Activated CD8-positive, alpha-beta T cell treated with anti-CD3 and anti-CD28 coated beads for 36 hours (primary cell): ENCODE measurements around the gene STARD7. TPM values are rescaled to one million over a fixed set of nuclear protein-coding genes. Genes with fewer than 3 reads are reported as not detected.

ENCODE experiments used
- ATAC-seq: fragments of 200-7000 bp; cut with Tn5 transposase; one replicate; pipeline ENCODE4 v1.10.0; 2021; ENCODE audit warnings: mild to moderate bottlenecking, moderate library complexity
- CTCF ChIA-PET: fragments of 350-600 bp; sonication (Branson Sonifier 250); formaldehyde crosslinking; loops from one replicate; lab custom pipeline; 2021; ENCODE audit warnings: antibody characterized with exemption; lab: Charles Lee
- POLR2A ChIA-PET: fragments of 350-600 bp; sonication (Branson Sonifier 250); formaldehyde crosslinking; loops from one replicate; lab custom pipeline; 2021; ENCODE audit warnings: antibody characterized with exemption; lab: Charles Lee
- DNase-seq: peaks from one replicate; pipeline ENCODE4 v3.0.0-alpha.2; 2020
- H3K27ac Mint-ChIP-seq: one replicate; pipeline ENCODE4 v1.8.0; 2021; ENCODE audit warnings: mild to moderate bottlenecking, mixed read lengths
- H3K27me3 Mint-ChIP-seq: one replicate; pipeline ENCODE4 v1.8.0; 2021; ENCODE audit warnings: mixed read lengths
- H3K36me3 Mint-ChIP-seq: one replicate; pipeline ENCODE4 v1.8.0; 2021; ENCODE audit warnings: low read depth, mixed read lengths
- H3K4me1 Mint-ChIP-seq: one replicate; pipeline ENCODE4 v1.8.0; 2021; ENCODE audit warnings: low read depth, mixed read lengths
- H3K4me3 Mint-ChIP-seq: one replicate; pipeline ENCODE4 v1.8.0; 2021; ENCODE audit warnings: mild to moderate bottlenecking, moderate library complexity, mixed read lengths
- H3K9me3 Mint-ChIP-seq: one replicate; pipeline ENCODE4 v1.8.0; 2021; ENCODE audit warnings: mixed read lengths
- CTCF ChIP-seq: fragments of 200-600 bp; IDR thresholded peaks from one replicate; pipeline ENCODE4 v1.8.0; 2022; ENCODE audit warnings: antibody characterized with exemption, mild to moderate bottlenecking
- intact Hi-C: fragments of 100-400 bp; cut with micrococcal nuclease; formaldehyde crosslinking; loops from one replicate; pipeline ENCODE4 v1.10.0; 2022
- total RNA-seq, 2 experiments: library from RNA; stranded (reverse); gene quantifications; one replicate each; pipeline ENCODE4 v1.2.3, GENCODE V29; 2021

Gene STARD7
- total RNA-seq, 2 experiments from 2014 or later = 145 to 149 TPM

DNA sequence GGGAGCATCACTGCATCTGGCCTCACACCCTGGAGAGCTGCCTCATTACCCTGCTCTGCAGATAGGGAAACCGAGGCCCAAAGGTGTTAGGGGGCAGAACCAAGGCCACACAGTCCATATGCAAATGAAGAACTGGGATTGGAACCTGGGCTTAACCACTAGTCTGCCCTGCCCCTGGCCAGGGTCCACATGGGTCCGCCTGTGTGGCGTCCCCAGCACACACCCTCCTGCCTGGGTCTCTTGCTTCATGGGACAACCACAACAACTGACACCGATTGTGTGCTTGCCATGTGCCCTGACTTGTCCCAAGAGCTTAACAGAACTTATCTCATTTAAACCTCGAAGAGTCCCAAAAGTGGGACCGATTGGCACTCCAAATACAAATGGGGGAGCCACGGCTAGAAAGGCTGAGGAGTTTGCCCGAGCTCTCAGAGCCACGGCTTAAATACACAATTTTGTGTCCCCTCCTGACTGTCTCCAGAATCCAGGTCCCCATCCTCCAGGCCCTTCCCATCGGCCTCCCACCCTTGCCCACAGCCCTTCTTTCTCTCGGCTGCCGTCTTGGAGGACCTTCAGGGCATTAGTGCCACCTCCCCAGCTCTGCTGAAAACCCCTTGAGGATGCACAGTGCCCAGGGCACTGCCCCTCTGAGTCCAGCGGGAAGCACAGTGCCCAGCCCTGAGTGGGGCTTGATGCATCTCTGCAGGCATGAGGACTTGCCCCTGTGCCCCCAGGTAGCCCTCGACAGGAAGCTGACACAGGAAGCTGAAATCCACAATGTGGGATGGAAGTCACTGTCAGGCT is 57.6 kb downstream of the STARD7 start:
- Mint-ChIP-seq H3K36me3 (no peaks in the 10 kb centered on the region), H3K4me3 (no peak overlapping the region), H3K27ac (peak overlapping the region; percentile 48), H3K27me3 (no peaks in the 10 kb centered on the region), H3K4me1 (peaks cover 91% of the 10 kb centered on the region), H3K9me3 (no peaks in the 10 kb centered on the region)
- intact Hi-C loops = no loop called here
- TF ChIP-seq CTCF = no peak
- DNase-seq = no peak
- ChIA-PET CTCF (interaction anchor here (1.2 to 3.9 kb wide), 6 partner anchors 9 to 23 kb away, joined by 3 to 24 read pairs (median 4); partner anchors contain the start of gene ASTL), POLR2A (interaction anchor here (1.0 to 22.2 kb wide), 5 partner anchors 8 to 160 kb away, joined by 3 to 690 read pairs (median 11); partner anchors contain the start of genes ANKRD36C, ASTL, DUSP2 and STARD7)
- no peak for ATAC-seq

DNA sequence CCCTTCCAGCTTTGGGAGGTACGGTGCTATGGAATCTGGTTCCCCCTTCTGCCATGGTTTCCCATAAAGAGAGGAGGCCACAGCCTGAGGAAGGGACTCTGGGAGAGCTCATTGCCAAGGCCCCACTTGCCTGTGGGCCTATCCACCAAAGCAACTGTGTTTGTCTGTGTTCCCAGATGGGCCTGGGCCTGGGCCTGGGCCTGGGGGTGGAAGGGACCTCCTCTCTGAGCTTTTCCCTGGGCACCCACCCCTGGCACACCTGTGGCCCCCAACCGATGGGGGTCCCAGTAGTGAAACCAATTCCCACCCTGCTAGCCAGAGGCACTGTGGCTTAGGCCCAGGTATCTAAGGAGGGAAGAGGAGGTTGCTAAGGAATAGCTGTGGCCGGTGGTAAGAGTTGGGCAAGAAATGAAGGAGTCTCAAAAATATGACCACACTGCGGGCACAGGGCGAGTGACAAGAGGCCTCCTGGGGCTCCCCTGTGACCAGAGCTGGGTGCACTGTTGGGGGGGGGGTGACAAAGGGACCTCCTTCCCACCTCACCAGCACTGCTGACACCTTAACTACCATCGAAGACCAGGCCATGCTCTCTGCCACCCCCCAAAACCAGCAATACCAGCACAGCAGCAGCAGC is 58.5 kb downstream of the STARD7 start:
- ChIA-PET POLR2A (interaction anchor here (1.0 to 22.2 kb wide), 6 partner anchors 8 to 159 kb away, joined by 3 to 690 read pairs (median 10); partner anchors contain the start of genes ANKRD36C, ASTL, DUSP2 and STARD7), CTCF (interaction anchor here (0.6 to 3.9 kb wide), 4 partner anchors 8 to 24 kb away, joined by 3 to 24 read pairs (median 4); no protein-coding TSS in a partner anchor)
- H3K4me1 Mint-ChIP-seq = peaks cover 82% of the 10 kb centered on the region
- DNase-seq (no peak), ATAC-seq (no peak)
- H3K27me3 Mint-ChIP-seq = no peaks in the 10 kb centered on the region
- no peak for TF ChIP-seq CTCF
- no peak overlapping the region for H3K4me3 Mint-ChIP-seq
- intact Hi-C loops = no loop called here
- no peaks in the 10 kb centered on the region for H3K9me3 Mint-ChIP-seq
- H3K27ac Mint-ChIP-seq = peak overlapping the region; percentile 30
- no peaks in the 10 kb centered on the region for H3K36me3 Mint-ChIP-seq

DNA sequence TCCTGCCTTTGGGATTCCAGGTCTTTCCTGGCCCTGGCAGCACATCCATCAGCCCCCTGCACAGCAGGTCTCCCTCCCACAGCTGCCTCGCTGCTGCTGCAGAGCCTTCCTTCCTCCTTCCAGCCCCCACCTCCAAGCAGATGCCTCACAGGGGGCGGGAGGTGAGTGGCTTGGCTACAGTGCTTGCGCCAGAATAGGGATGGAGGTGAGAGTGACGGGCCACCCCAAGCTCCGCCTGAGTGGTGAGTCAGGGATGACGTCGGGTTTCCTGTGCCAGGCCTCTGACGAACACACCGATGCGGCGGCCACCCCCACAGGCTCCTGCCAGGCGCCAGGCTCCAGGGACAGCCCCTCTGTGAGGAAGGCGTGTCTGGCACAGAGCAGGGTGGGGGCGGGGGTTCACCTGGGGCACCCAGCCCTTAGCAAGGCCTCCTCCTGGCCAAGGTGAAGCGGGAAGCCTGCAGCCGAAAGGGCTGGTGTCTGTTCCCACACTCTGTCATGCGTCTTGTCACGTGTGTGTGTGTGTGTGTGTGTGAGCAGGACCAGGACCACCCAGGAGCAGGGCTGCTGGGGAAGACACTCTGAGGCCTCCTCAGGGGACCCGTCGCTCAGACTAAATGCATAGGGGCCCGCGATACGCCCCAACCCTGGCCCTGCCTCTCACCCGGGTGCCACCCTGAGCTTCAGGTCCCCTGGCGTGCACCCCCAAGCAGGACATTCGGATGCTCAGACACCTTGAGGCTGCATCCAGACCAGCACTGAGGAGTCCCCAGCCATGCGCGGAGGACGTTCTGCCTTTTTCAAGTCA is 60.0 kb downstream of the STARD7 start:
- peaks cover 11% of the 10 kb centered on the region for H3K36me3 Mint-ChIP-seq
- peak overlapping the region; percentile 98 for H3K4me3 Mint-ChIP-seq
- TF ChIP-seq CTCF = no peak
- H3K4me1 Mint-ChIP-seq = peaks cover 67% of the 10 kb centered on the region
- ATAC-seq (peak; percentile 64), DNase-seq (peak; percentile 100)
- intact Hi-C loops = loop anchor here (10.0 kb wide), 2 partner anchors 176 to 386 kb away; partner anchors contain the start of genes ARID5A and ITPRIPL1
- ChIA-PET CTCF (interaction anchor here (0.6 to 14.1 kb wide), 7 partner anchors 9 to 126 kb away, joined by 3 to 540 read pairs (median 4); no protein-coding TSS in a partner anchor), POLR2A (interaction anchor here (14.8 kb wide), 1 partner anchor 12 kb away, joined by 690 read pairs; no protein-coding TSS in a partner anchor)
- no peaks in the 10 kb centered on the region for H3K9me3 Mint-ChIP-seq
- H3K27me3 Mint-ChIP-seq = no peaks in the 10 kb centered on the region
- H3K27ac Mint-ChIP-seq = peak overlapping the region; percentile 98

DNA sequence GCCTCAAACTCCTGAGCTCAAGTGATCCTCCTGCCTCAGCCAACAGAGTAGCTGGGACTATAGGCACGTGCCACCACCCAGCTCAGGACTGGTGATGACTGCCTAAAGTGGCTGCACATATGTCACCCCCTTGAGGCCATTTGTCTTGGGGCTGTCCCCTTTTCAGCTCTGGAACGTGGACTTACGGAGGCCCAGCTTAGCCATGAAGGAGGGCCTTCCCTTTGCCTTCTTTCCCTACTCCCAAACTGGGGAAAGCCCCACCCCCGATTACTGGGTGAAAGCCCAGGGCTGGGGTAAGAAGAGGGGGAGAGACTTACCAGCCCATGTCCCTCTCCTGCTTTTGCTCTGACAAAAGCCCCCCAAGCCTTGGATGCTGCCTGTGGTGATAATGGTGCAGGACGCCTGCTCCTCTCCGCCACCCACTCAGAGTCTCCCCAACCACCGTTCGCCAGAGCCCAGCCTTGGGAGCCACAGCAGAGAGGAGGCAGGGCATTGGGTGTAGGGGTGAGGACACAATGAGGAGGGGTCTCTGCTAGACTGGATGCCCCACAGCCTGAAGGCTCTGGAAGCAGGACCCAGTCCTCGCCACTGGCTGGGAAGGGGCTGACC is 60.9 kb downstream of the STARD7 start:
- DNase-seq (peak; percentile 68), ATAC-seq (no peak)
- POLR2A ChIA-PET = interaction anchor here (0.7 to 14.8 kb wide), 4 partner anchors 9 to 361 kb away, joined by 3 to 690 read pairs (median 6); partner anchors contain the start of gene ASTL
- Mint-ChIP-seq H3K4me3 (peak overlapping the region; percentile 98), H3K27me3 (no peaks in the 10 kb centered on the region), H3K27ac (peak overlapping the region; percentile 98), H3K9me3 (no peaks in the 10 kb centered on the region), H3K36me3 (peaks cover 20% of the 10 kb centered on the region), H3K4me1 (peaks cover 59% of the 10 kb centered on the region)
- TF ChIP-seq CTCF = no peak
- CTCF ChIA-PET = interaction anchor here (0.9 to 14.1 kb wide), 7 partner anchors 8 to 27 kb away, joined by 3 to 540 read pairs (median 4); no protein-coding TSS in a partner anchor
- intact Hi-C loops = loop anchor here (2.0 to 10.0 kb wide), 3 partner anchors 17 to 387 kb away; partner anchors contain the start of genes ARID5A and ITPRIPL1
